Pancreas (tissue), 10 donors: ENCODE data around the gene SBNO2. TPM values are rescaled to one million over a fixed set of nuclear protein-coding genes. Genes with fewer than 3 reads are reported as not detected.

ENCODE experiments used
- ATAC-seq, 4 donors: fragments of 200-7000 bp; cut with Tn5 transposase; one replicate each; pipeline versions ENCODE4 v1.8.0 to v1.9.1; 2020; ENCODE audit warnings: mild to moderate bottlenecking in 4 of 4, moderate library complexity in 4 of 4
- DNase-seq, 6 donors: peaks; one replicate each; pipeline ENCODE4 v3.0.0-alpha.2; 2020
- FAIRE-seq: peaks from 2 replicates; lab custom pipeline; 2012; peaks lifted over from hg19 to GRCh38; lab: Jason Lieb, UNC
- H3K27ac ChIP-seq, 4 donors: fragments of 200-600 bp; sonication (generic); 1 replicate in 3 of 4; 2 replicates in 1 of 4; pipeline versions ENCODE4 v1.5.0 to v1.8.0; 2020
- H3K27me3 ChIP-seq, 4 donors: fragments of 200-600 bp; one replicate each; pipeline ENCODE4 v1.8.0; 2021
- H3K36me3 ChIP-seq, 3 donors: fragments of 200-600 bp; sonication (generic) in 1 of 3; one replicate each; pipeline versions ENCODE4 v1.5.0 to v1.8.0; 2020 to 2021
- H3K4me1 ChIP-seq, 3 donors: fragments of 200-600 bp; one replicate each; pipeline ENCODE4 v1.8.0; 2021
- H3K4me3 ChIP-seq, 4 donors: fragments of 200-600 bp; sonication (generic) in 2 of 4; one replicate each; pipeline versions ENCODE4 v1.5.0 to v1.8.0; 2020 to 2021
- H3K9me3 ChIP-seq, 4 donors: fragments of 200-600 bp; one replicate each; pipeline ENCODE4 v1.8.0; 2021
- CTCF ChIP-seq, 4 donors: fragments of 200-600 bp; sonication (generic) in 3 of 4; IDR thresholded peaks; one replicate each; pipeline versions ENCODE4 v1.5.0 to v1.8.0; 2021; ENCODE audit warnings: antibody characterized with exemption in 4 of 4
- WGBS, 2 donors: extraction: QIAGEN DNeasy Blood & Tissue Kit; methylation state at CpG; one replicate each; pipeline ENCODE4 v1.1.7; 2013; 5-methylcytosine and 5-hydroxymethylcytosine counted together
- intact Hi-C, 3 donors: fragments of 100-400 bp; cut with DNase I; formaldehyde crosslinking; loops; one replicate each; pipeline versions ENCODE4 v1.11.1 to v1.14.2; 2022
- polyA plus RNA-seq, 2 donors: library from polyadenylated mRNA; stranded (reverse); fragments of 200-250 nt; gene quantifications; one replicate each; pipeline ENCODE4 v1.2.3, GENCODE V29; 2013
- total RNA-seq, 6 donors: library from RNA; stranded (reverse); fragmentation: NEBNext Ultra II Directional in 4 of 6; extraction: Animal tissue kit (Norgen Biotek cat#: 25700) in 4 of 6; gene quantifications; one replicate each; pipeline versions ENCODE4 v1.2.1 to v1.2.4, GENCODE V29; 2021 to 2023
- donor health status: healthy with polysubstance abuse.
- donor health status: DM: no; HTN: no; CAD: no; lungs with moderate emphysema.
- donor health status: DM: no; HTN: no; CAD: no.
- donor health status: control.
- donor health status: control.
- donor health status: Bipolar disorder and iron deficiency.
- donor health status: DM: yes; HTN: yes; CAD: no.
- donor health status: DM: no; HTN: no; CAD: no.
- donor health status: DM: no; HTN: no; CAD: no.
- donor health status: DM: yes; HTN: yes; CAD: no.

The SBNO2 gene
- total and polyA plus RNA-seq, 8 donors = 16.8 to 53.9 (median 27.4) TPM

GRCh38 chr19:1069009-1069779 lies 104.9 kb downstream of the SBNO2 start:
- TF ChIP-seq CTCF (IDR thresholded peaks at IDR 0.05) = no peak
- Histone ChIP-seq H3K36me3 (no peaks in the 10 kb centered on the region), H3K4me1 (peaks cover 0 to 10% (median 9%) of the 10 kb centered on the region in 3 donors), H3K9me3 (no peaks in the 10 kb centered on the region), H3K27me3 (peaks cover 0 to 29% (median 2%) of the 10 kb centered on the region in 4 donors), H3K4me3 (peak overlapping the region in 1 of 4 donors; percentile 55), H3K27ac (no peak overlapping the region)
- intact Hi-C loops = no loop called here
- 60 to 67% methylated on average over 19 to 25 of the region's 25 CpGs for WGBS, 2 donors
- peak in 2 of 6 donors; percentile 61 to 67 for DNase-seq
- no peak for FAIRE-seq
- peak in 3 of 4 donors; percentile 19 to 36 (median 34) for ATAC-seq

- H3K36me3 ChIP-seq = no peaks in the 10 kb centered on the region
- H3K4me1 ChIP-seq = peaks cover 0 to 10% (median 9%) of the 10 kb centered on the region in 3 donors
- ATAC-seq = peak in 2 of 4 donors; percentile 4 to 7
- peak overlapping the region in 2 of 4 donors; percentile 31 to 50 for H3K27ac ChIP-seq
- TF ChIP-seq CTCF (IDR thresholded peaks at IDR 0.05) = no peak
- DNase-seq = peak in 1 of 6 donors; percentile 63
- peak overlapping the region in 1 of 4 donors; percentile 55 for H3K4me3 ChIP-seq
- 65 to 75% methylated on average over 42 to 45 of the region's 45 CpGs for WGBS, 2 donors
- H3K27me3 ChIP-seq = peaks cover 0 to 35% (median 2%) of the 10 kb centered on the region in 4 donors
- no peak for FAIRE-seq
- intact Hi-C loops = no loop called here
- H3K9me3 ChIP-seq = no peaks in the 10 kb centered on the region
Measured at GRCh38 chr19:1068009-1069001, 105.8 kb downstream of the SBNO2 start.

GRCh38 chr19:1067341-1067957 lies 106.6 kb downstream of the SBNO2 start:
- Histone ChIP-seq H3K27me3 (peaks cover 0 to 35% (median 2%) of the 10 kb centered on the region in 4 donors), H3K4me1 (peaks cover 0 to 10% (median 9%) of the 10 kb centered on the region in 3 donors), H3K36me3 (no peaks in the 10 kb centered on the region), H3K27ac (peak overlapping the region in 2 of 4 donors; percentile 31 to 50), H3K4me3 (peak overlapping the region in 3 of 4 donors; percentile 18 to 55 (median 35)), H3K9me3 (no peaks in the 10 kb centered on the region)
- no peak for DNase-seq
- no peak for ATAC-seq
- intact Hi-C loops = no loop called here
- FAIRE-seq = no peak
- WGBS, 2 donors = 4 to 6% methylated on average over 26 to 38 of the region's 38 CpGs
- no peak for TF ChIP-seq CTCF (IDR thresholded peaks at IDR 0.05)

GRCh38 chr19:1066748-1067340 lies 107.2 kb downstream of the SBNO2 start, which contains the start of gene ARHGAP45:
Gene ARHGAP45 (plus strand): TSS chr19:1067167. CDS start chr19:1067406, 239 bp downstream.
- peak; percentile 6 to 22 (median 18) for ATAC-seq
- DNase-seq = peak in 1 of 6 donors; percentile 74
- Histone ChIP-seq H3K4me3 (peak within 1 kb of the TSS in 3 of 4 donors; percentile 18 to 55 (median 35)), H3K9me3 (no peaks in the 10 kb centered on the region), H3K4me1 (peaks cover 0 to 10% (median 9%) of the 10 kb centered on the region in 3 donors), H3K36me3 (no peaks in the 10 kb centered on the region), H3K27me3 (peaks cover 0 to 35% (median 2%) of the 10 kb centered on the region in 4 donors), H3K27ac (peak within 1 kb of the TSS in 2 of 4 donors; percentile 31 to 50)
- intact Hi-C loops = no loop called here
- 5% methylated on average over 51 to 61 of the region's 61 CpGs for WGBS, 2 donors
- no peak for FAIRE-seq
- no peak for TF ChIP-seq CTCF (IDR thresholded peaks at IDR 0.05)
